K562 (cell line): ENCODE results near the gene ZNF83. TPM values are rescaled to one million over a fixed set of nuclear protein-coding genes. Genes with fewer than 3 reads are reported as not detected.

ENCODE experiments used
- DACH1 ChIP-seq: fragments of 450-650 bp; IDR thresholded peaks from 2 replicates; pipeline ENCODE4 v1.6.1; 2018; ENCODE audit not compliant: partially characterized antibody
- FOXP4 ChIP-seq: sonication (generic); formaldehyde crosslinking; IDR thresholded peaks from 2 replicates; pipeline ENCODE4 v1.8.0; 2022; ENCODE audit warnings: mild to moderate bottlenecking, missing genetic modification reagents, borderline replicate concordance
- PHF20 ChIP-seq: fragments of 450-650 bp; IDR thresholded peaks from 2 replicates; pipeline ENCODE4 v1.6.1; 2018; ENCODE audit not compliant: partially characterized antibody
- ZNF592 ChIP-seq: fragments of 450-650 bp; IDR thresholded peaks from 2 replicates; pipeline ENCODE4 v1.6.1; 2017; ENCODE audit warnings: antibody characterized with exemption, mild to moderate bottlenecking
- polyA plus RNA-seq, 8 experiments: library from polyadenylated mRNA; depleted of rRNA in 4 of 8; stranded (reverse) in 5 of 8; unstranded in 3 of 8; fragments of >200 nt; fragmentation: Nextera tagmentation in 2 of 8; fragmentation: Illumina TruSeq in 1 of 8; extraction: Ambion mirVana in 2 of 8; extraction: Trizol in 1 of 8; gene quantifications; 2 replicates each; pipeline versions ENCODE4 v1.2.1 to v1.2.3, GENCODE V29; 2011 to 2014; ENCODE audit warnings: inconsistent platforms in 1 of 8, missing spikeins in 1 of 8
- total RNA-seq, 7 experiments: library from RNA; depleted of rRNA in 6 of 7; stranded (reverse); fragments of >200 nt in 6 of 7; fragmentation: Illumina TruSeq in 2 of 7; extraction: Trizol in 2 of 7; gene quantifications; 2 replicates each; pipeline versions ENCODE4 v1.2.1 to v1.2.3, GENCODE V29; 2011 to 2021; ENCODE audit warnings: low replicate concordance in 1 of 7
- TF ChIP-seq, protein P1 (sequence below), 2 experiments: fragments of 450-650 bp in 1 of 2; sonication (generic) in 1 of 2; formaldehyde crosslinking in 1 of 2; IDR thresholded peaks; 2 replicates each; pipeline versions ENCODE4 v1.7.1 to v1.9.0; 2016 to 2022; ENCODE audit warnings: inconsistent platforms in 1 of 2, mild to moderate bottlenecking in 1 of 2, missing genetic modification reagents in 1 of 2

ZNF83 gene
- total and polyA plus RNA-seq, 9 of the 15 experiments (the other 6 are each of a cell fraction or from before 2014, with no cell fraction given) = 18.6 to 74.3 (median 51.9) TPM

DNA sequence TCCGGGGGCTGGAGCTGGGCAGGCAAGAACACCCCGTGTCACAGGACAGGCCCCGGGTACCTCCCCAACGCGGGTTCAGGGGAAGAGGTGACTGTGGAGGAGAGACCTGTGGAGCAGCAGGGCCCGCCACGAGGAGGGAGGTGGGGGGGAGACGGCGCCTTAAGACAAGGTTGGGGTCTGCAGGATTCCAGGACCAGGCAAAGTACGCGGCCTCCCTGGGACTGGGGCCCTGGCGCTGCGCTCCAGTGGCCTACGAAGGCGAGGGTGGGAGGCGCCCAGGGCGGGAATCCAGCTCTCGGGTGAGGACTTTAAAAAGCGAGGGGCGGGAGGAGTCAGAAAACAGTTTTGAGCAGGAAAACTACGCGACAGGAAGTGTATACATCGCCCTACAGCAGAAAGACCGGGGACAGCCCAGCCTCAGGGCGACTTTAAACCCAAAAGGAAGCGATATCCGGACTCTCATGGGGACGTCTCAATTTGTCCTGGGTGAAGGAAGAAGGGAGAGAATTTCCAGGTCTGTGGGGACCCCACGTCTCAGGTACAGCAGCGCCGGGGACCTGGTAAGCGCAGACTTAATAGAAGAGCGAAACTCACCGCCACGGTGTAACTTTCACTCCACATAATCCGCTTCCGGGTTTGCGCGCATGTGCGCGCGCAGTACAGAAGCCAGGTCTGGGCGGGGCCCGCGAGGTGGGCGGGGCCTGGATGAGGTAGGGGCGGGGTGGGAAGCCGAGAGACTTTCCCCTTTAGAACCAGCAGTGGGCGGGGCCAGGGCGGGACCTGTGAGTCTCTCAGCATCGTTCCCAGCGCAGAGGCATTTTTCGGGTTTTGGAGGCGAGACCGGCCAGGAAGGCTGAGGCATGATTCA is at the start of gene ZNF83 (continued):
- TF ChIP-seq ZNF592 = 0 out of 2 replicates have a peak, but pooled peaks have one; percentile 16
- no peak for TF ChIP-seq DACH1
- TF ChIP-seq, protein P1, sequence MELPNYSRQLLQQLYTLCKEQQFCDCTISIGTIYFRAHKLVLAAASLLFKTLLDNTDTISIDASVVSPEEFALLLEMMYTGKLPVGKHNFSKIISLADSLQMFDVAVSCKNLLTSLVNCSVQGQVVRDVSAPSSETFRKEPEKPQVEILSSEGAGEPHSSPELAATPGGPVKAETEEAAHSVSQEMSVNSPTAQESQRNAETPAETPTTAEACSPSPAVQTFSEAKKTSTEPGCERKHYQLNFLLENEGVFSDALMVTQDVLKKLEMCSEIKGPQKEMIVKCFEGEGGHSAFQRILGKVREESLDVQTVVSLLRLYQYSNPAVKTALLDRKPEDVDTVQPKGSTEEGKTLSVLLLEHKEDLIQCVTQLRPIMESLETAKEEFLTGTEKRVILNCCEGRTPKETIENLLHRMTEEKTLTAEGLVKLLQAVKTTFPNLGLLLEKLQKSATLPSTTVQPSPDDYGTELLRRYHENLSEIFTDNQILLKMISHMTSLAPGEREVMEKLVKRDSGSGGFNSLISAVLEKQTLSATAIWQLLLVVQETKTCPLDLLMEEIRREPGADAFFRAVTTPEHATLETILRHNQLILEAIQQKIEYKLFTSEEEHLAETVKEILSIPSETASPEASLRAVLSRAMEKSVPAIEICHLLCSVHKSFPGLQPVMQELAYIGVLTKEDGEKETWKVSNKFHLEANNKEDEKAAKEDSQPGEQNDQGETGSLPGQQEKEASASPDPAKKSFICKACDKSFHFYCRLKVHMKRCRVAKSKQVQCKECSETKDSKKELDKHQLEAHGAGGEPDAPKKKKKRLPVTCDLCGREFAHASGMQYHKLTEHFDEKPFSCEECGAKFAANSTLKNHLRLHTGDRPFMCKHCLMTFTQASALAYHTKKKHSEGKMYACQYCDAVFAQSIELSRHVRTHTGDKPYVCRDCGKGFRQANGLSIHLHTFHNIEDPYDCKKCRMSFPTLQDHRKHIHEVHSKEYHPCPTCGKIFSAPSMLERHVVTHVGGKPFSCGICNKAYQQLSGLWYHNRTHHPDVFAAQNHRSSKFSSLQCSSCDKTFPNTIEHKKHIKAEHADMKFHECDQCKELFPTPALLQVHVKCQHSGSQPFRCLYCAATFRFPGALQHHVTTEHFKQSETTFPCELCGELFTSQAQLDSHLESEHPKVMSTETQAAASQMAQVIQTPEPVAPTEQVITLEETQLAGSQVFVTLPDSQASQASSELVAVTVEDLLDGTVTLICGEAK (IDR thresholded peaks at IDR 0.05) = peak; percentile 47
- TF ChIP-seq, protein P1 (CRISPR knock-in tag; IDR thresholded peaks at IDR 0.05) = no peak
- 0 out of 2 replicates have a peak, but pooled peaks have one; percentile 28 for TF ChIP-seq FOXP4
- TF ChIP-seq PHF20 = peak; percentile 64
